Occipital lobe (tissue), 2 donors: ENCODE data around the gene EBF4. TPM values are rescaled to one million over a fixed set of nuclear protein-coding genes. Genes with fewer than 3 reads are reported as not detected.
"Not testable (repeated sequence)": the region's sequence is repeated elsewhere in the genome, so short reads cannot be mapped to it uniquely, and the experiment has no call there.

Experiments used
- DNase-seq: peaks from one replicate; lab custom pipeline; 2025; lab: John Stamatoyannopoulos, UW
- total RNA-seq: library from RNA; depleted of rRNA; stranded (reverse); fragments of >200 nt; gene quantifications from one replicate; pipeline ENCODE4 v1.2.3, GENCODE V29; 2014

Gene EBF4
- total RNA-seq, 1 donor from 2014 or later = 10.5 TPM

GRCh38 chr20:2756056-2756611, 63.6 kb downstream of the EBF4 start:
- no peak for DNase-seq

GRCh38 chr20:2757001-2757400, 64.4 kb downstream of the EBF4 start:
- DNase-seq = no peak

- no peak for DNase-seq
Observed at GRCh38 chr20:2757969-2758368, 65.4 kb downstream of the EBF4 start.

- DNase-seq = no peak
Observed at GRCh38 chr20:2759143-2759542, 66.6 kb downstream of the EBF4 start.

- no peak for DNase-seq
Observed at GRCh38 chr20:2759603-2760296, 67.2 kb downstream of the EBF4 start.

GRCh38 chr20:2760297-2760951, 67.8 kb downstream of the EBF4 start:
- DNase-seq = no peak

- no peak for DNase-seq
Observed at GRCh38 chr20:2760952-2761305, 68.3 kb downstream of the EBF4 start.

GRCh38 chr20:2761885-2762284, 69.3 kb downstream of the EBF4 start:
- DNase-seq = no peak

- no peak for DNase-seq
Observed at GRCh38 chr20:2762578-2763131, 70.1 kb downstream of the EBF4 start.

- DNase-seq = no peak
Observed at GRCh38 chr20:2763186-2763585, 70.6 kb downstream of the EBF4 start.

GRCh38 chr20:2767768-2768631, 75.4 kb downstream of the EBF4 start:
- DNase-seq = no peak

- DNase-seq = no peak
Observed at GRCh38 chr20:2768632-2769015, 76.0 kb downstream of the EBF4 start.

GRCh38 chr20:2770091-2770490, 77.5 kb downstream of the EBF4 start:
- DNase-seq = not testable (repeated sequence)

- no peak for DNase-seq
Observed at GRCh38 chr20:2771631-2772080, 79.1 kb downstream of the EBF4 start.

GRCh38 chr20:2773812-2774211, 81.2 kb downstream of the EBF4 start:
- no peak for DNase-seq

- no peak for DNase-seq
Observed at GRCh38 chr20:2775139-2775538, 82.6 kb downstream of the EBF4 start.

- no peak for DNase-seq
Observed at GRCh38 chr20:2778602-2779321, 86.2 kb downstream of the EBF4 start.

- DNase-seq = no peak
Observed at GRCh38 chr20:2780948-2781347, 88.4 kb downstream of the EBF4 start.

GRCh38 chr20:2783908-2784566, 91.5 kb downstream of the EBF4 start:
- no peak for DNase-seq

GRCh38 chr20:2793471-2793870, 100.9 kb downstream of the EBF4 start:
- DNase-seq = no peak
